NCI-H82 treated with DMSO at 0.1 percent for 48 hours (cell line): ENCODE results near the gene AKAP12.
"Not testable (repeated sequence)": the region's sequence is repeated elsewhere in the genome, so short reads cannot be mapped to it uniquely, and the experiment has no call there.

ENCODE experiments used
- DNase-seq: peaks from one replicate; lab custom pipeline; 2025; ENCODE audit not compliant: unreplicated experiment; lab: John Stamatoyannopoulos, UW

Gene AKAP12

GRCh38 chr6:151340219-151340978, 100.6 kb downstream of the AKAP12 start:
- DNase-seq, result no peak

- DNase-seq, result no peak
Observed at GRCh38 chr6:151341476-151342195, 101.9 kb downstream of the AKAP12 start.

GRCh38 chr6:151342750-151343149, 103.0 kb downstream of the AKAP12 start:
- not testable (repeated sequence) for DNase-seq

GRCh38 chr6:151349651-151350270, 110.0 kb downstream of the AKAP12 start:
- DNase-seq, result peak; percentile 59

GRCh38 chr6:151350442-151351145, 110.8 kb downstream of the AKAP12 start:
- DNase-seq, result no peak

GRCh38 chr6:151351146-151351700, 111.5 kb downstream of the AKAP12 start:
- no peak for DNase-seq

GRCh38 chr6:151351731-151352130, 112.0 kb downstream of the AKAP12 start:
- DNase-seq, result no peak

GRCh38 chr6:151352410-151353396, 112.9 kb downstream of the AKAP12 start:
- no peak for DNase-seq

GRCh38 chr6:151353795-151354194, 114.0 kb downstream of the AKAP12 start:
- DNase-seq, result no peak

GRCh38 chr6:151356983-151357382, 117.2 kb downstream of the AKAP12 start:
- DNase-seq, result not testable (repeated sequence)

- DNase-seq, result no peak
Observed at GRCh38 chr6:151357758-151358436, 118.1 kb downstream of the AKAP12 start.

GRCh38 chr6:151358475-151358874, 118.7 kb downstream of the AKAP12 start:
- DNase-seq, result no peak

GRCh38 chr6:151359486-151359885, 119.7 kb downstream of the AKAP12 start:
- DNase-seq, result no peak

- DNase-seq, result no peak
Observed at GRCh38 chr6:151365233-151365632, 125.5 kb downstream of the AKAP12 start.

GRCh38 chr6:151370509-151371078, 130.8 kb downstream of the AKAP12 start:
- no peak for DNase-seq

GRCh38 chr6:151372164-151372563, 132.4 kb downstream of the AKAP12 start:
- no peak for DNase-seq

GRCh38 chr6:151374036-151374683, 134.4 kb downstream of the AKAP12 start:
- DNase-seq, result no peak

- DNase-seq, result no peak
Observed at GRCh38 chr6:151375833-151376232, 136.1 kb downstream of the AKAP12 start.
